ENCODE data around the gene KRT81.
"Not testable (repeated sequence)": the region's sequence is repeated elsewhere in the genome, so short reads cannot be mapped to it uniquely, and the experiment has no call there.

- not testable (repeated sequence) for TF ChIP-seq CTCF (IDR thresholded peaks at IDR 0.05; ENCODE audit: low read depth, low read length); POLR2A (IDR thresholded peaks at IDR 0.05; ENCODE audit: extremely low read depth, insufficient read length)
These were observed 51.1 kb downstream of the KRT81 start for GRCh38 chr12:52240247-52240646.

Measured in NB4 (cell line).